Measurements from ENCODE around the gene PRR23A.

The PRR23A gene

DNA sequence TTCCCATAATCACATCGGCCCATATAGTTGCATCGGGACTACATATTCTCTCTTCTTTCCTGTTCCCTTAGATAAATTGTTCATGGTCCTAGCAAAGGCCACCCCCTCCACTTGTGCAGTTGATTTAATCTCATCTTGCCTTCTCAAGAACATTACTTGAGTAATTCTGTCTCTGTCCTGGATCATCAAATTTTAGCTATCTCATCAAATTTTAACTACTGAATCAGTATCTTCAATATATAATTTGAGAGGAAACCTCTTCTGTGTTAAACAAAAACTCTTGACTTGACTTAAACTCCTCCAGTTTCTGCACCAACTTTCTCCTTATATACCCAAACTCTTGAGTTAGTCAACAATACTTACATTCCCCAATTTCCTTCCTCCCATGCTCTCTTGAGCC is 18.9 kb upstream of the PRR23A start:
- Histone ChIP-seq H3K36me3 (replicated peaks; ENCODE audit: insufficient read depth, low read length) (no peaks in the 10 kb centered on the region), H3K9ac (ENCODE audit: low read length) (no peak overlapping the region), H3K27ac (ENCODE audit: low read length) (no peak overlapping the region), H3K4me2 (ENCODE audit: low read depth, low read length) (no peak overlapping the region), H2AFZ (ENCODE audit: low read length) (no peak overlapping the region), H3K9me3 (replicated peaks; ENCODE audit: insufficient read depth, low read length) (no peaks in the 10 kb centered on the region), H3K27me3 (replicated peaks; ENCODE audit: insufficient read depth, low read length) (no peaks in the 10 kb centered on the region), H4K20me1 (ENCODE audit: insufficient read depth, low read length) (no peaks in the 10 kb centered on the region), H3K4me3 (ENCODE audit: low read length) (no peak overlapping the region), H3K79me2 (ENCODE audit: low read length) (no peaks in the 10 kb centered on the region), H3K4me1 (ENCODE audit: low read length) (no peaks in the 10 kb centered on the region), H3F3A (ENCODE audit: insufficient read depth, low read length) (no peaks in the 10 kb centered on the region), H3K9me2 (replicated peaks; ENCODE audit: insufficient read depth, low read length) (no peaks in the 10 kb centered on the region)
- no peak for DNase-seq
- TF ChIP-seq EZH2 (optimal IDR thresholded peaks at IDR 0.05; ENCODE audit: low read depth, low read length): no peak
- TF ChIP-seq, protein P1, sequence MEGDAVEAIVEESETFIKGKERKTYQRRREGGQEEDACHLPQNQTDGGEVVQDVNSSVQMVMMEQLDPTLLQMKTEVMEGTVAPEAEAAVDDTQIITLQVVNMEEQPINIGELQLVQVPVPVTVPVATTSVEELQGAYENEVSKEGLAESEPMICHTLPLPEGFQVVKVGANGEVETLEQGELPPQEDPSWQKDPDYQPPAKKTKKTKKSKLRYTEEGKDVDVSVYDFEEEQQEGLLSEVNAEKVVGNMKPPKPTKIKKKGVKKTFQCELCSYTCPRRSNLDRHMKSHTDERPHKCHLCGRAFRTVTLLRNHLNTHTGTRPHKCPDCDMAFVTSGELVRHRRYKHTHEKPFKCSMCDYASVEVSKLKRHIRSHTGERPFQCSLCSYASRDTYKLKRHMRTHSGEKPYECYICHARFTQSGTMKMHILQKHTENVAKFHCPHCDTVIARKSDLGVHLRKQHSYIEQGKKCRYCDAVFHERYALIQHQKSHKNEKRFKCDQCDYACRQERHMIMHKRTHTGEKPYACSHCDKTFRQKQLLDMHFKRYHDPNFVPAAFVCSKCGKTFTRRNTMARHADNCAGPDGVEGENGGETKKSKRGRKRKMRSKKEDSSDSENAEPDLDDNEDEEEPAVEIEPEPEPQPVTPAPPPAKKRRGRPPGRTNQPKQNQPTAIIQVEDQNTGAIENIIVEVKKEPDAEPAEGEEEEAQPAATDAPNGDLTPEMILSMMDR (IDR thresholded peaks at IDR 0.05; ENCODE audit: low read length): no peak
- TF ChIP-seq EZH2phosphoT487 (IDR thresholded peaks at IDR 0.05; ENCODE audit: low read length): no peak

DNA sequence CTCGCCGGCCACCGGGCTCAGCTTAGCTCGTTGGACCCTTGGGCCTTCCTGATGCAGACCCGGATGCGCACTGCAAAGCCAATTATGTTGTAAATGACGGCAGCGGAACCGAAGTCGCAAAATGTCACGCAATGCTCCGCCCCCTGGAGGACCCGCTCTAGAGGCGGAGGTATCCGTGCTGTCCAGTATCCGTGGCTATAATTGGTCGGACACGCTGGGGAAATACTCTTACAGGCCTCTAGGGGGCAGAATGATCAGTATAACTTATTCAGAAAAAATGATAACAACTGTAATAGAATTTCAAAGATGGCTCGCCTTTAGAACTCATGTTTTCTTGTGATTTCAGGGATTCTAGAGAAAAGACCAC is 14.8 kb upstream of the PRR23A start, which contains the start of gene PRR23B:
TSS of gene PRR23B (minus strand) at position 59 of the 367 bp plus-strand sequence. CDS start 265 bp downstream, outside the sequence.
- Histone ChIP-seq H4K20me1 (ENCODE audit: insufficient read depth, low read length) (no peaks in the 10 kb centered on the region), H3K27me3 (replicated peaks; ENCODE audit: insufficient read depth, low read length) (no peaks in the 10 kb centered on the region), H3K4me2 (ENCODE audit: low read depth, low read length) (no peak within 1 kb of the TSS), H3K79me2 (ENCODE audit: low read length) (no peaks in the 10 kb centered on the region), H3F3A (ENCODE audit: insufficient read depth, low read length) (no peaks in the 10 kb centered on the region), H3K9me3 (replicated peaks; ENCODE audit: insufficient read depth, low read length) (no peaks in the 10 kb centered on the region), H3K4me1 (ENCODE audit: low read length) (no peaks in the 10 kb centered on the region), H3K9me2 (replicated peaks; ENCODE audit: insufficient read depth, low read length) (no peaks in the 10 kb centered on the region), H3K4me3 (ENCODE audit: low read length) (no peak within 1 kb of the TSS), H2AFZ (ENCODE audit: low read length) (no peak within 1 kb of the TSS), H3K9ac (ENCODE audit: low read length) (no peak within 1 kb of the TSS), H3K27ac (ENCODE audit: low read length) (no peak within 1 kb of the TSS), H3K36me3 (replicated peaks; ENCODE audit: insufficient read depth, low read length) (no peaks in the 10 kb centered on the region; the same call in 1 of the 2 replicates)
- TF ChIP-seq EZH2phosphoT487 (IDR thresholded peaks at IDR 0.05; ENCODE audit: low read length): no peak
- TF ChIP-seq, protein P1 (IDR thresholded peaks at IDR 0.05; ENCODE audit: low read length): peak; percentile 15; the same call in 1 of the 2 replicates
- DNase-seq: no peak

DNA sequence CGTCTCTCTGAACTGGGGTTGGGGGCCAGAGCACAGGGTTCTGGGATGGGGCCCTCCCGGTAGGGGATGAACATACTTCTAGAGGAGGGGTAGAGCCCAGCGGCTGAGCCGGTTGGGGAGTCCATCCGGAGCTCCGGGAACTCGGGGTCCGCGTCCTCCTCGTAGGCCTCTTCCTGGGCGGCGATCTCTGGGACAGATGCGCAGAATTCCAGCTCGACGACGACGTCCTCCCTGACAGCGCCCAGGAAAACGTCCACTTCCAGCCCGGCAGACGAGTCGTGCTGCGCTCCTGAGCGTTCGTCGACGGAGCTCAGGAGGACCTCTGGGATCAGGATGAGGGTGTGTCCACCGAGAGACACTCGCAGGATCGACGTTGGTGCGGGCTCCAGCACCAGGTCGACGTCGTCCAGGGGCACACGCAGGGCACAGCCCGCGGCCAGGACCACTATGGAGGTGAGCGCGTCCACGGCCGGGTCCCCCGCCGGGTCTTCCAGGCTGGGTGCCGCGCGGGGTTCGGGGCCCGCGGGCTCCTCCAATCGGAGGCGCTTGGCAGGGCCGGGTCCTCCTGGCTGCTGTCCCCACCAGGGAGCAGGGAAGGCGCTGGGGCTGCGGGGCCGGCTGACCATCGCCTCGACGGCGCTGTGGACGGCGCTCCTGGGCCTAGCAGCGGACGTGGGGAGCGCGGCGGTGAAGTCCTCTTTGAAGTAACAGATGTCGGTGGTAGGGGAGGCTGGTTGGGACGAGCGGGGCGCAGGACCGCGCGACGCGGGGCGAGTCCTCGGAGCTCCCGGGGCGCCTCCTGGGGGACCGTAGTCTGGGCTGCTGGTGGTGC is 14.2 kb upstream of the PRR23A start:
- no peaks in the 10 kb centered on the region; the same call in 1 of the 2 replicates for H3K36me3 ChIP-seq (replicated peaks; ENCODE audit: insufficient read depth, low read length)
- H3K9me3 ChIP-seq (replicated peaks; ENCODE audit: insufficient read depth, low read length): no peaks in the 10 kb centered on the region
- H3K4me2 ChIP-seq (ENCODE audit: low read depth, low read length): no peak overlapping the region
- no peak overlapping the region for H3K27ac ChIP-seq (ENCODE audit: low read length)
- no peak overlapping the region for H2AFZ ChIP-seq (ENCODE audit: low read length)
- H3K9me2 ChIP-seq (replicated peaks; ENCODE audit: insufficient read depth, low read length): no peaks in the 10 kb centered on the region
- no peak overlapping the region for H3K9ac ChIP-seq (ENCODE audit: low read length)
- no peak for DNase-seq
- TF ChIP-seq EZH2 (optimal IDR thresholded peaks at IDR 0.05; ENCODE audit: low read depth, low read length) (no peak), EZH2phosphoT487 (IDR thresholded peaks at IDR 0.05; ENCODE audit: low read length) (no peak)
- TF ChIP-seq, protein P1 (IDR thresholded peaks at IDR 0.05; ENCODE audit: low read length): no peak
- no peaks in the 10 kb centered on the region for H4K20me1 ChIP-seq (ENCODE audit: insufficient read depth, low read length)
- H3K27me3 ChIP-seq (replicated peaks; ENCODE audit: insufficient read depth, low read length): no peaks in the 10 kb centered on the region
- H3F3A ChIP-seq (ENCODE audit: insufficient read depth, low read length): no peaks in the 10 kb centered on the region
- no peak overlapping the region for H3K4me3 ChIP-seq (ENCODE audit: low read length)
- no peaks in the 10 kb centered on the region for H3K79me2 ChIP-seq (ENCODE audit: low read length)
- no peaks in the 10 kb centered on the region for H3K4me1 ChIP-seq (ENCODE audit: low read length)

Data from MM.1S (cell line).